Measurements from ENCODE around the gene SEZ6. TPM values are rescaled to one million over a fixed set of nuclear protein-coding genes. Genes with fewer than 3 reads are reported as not detected.
A peak's percentile ranks its signal among the peaks of the same experiment; 100 is the strongest.

Gene SEZ6
- total RNA-seq, 1 experiment from 2014 or later = 20.5 TPM

GRCh38 chr17:28953444-28954118 is 52.3 kb downstream of the SEZ6 start:
- Histone ChIP-seq H3K27ac (no peak overlapping the region), H3K9me3 (replicated peaks) (no peaks in the 10 kb centered on the region), H3K27me3 (no peaks in the 10 kb centered on the region), H3K4me3 (no peak overlapping the region), H3K4me1 (peaks cover 32% of the 10 kb centered on the region), H3K36me3 (peaks cover under 1% of the 10 kb centered on the region; the same call in 1 of the 2 replicates)
- peak; percentile 82 to 90 for DNase-seq

- no peaks in the 10 kb centered on the region for H3K9me3 ChIP-seq (replicated peaks)
- peak overlapping the region; percentile 86 for H3K27ac ChIP-seq
- H3K36me3 ChIP-seq = peaks cover 10% of the 10 kb centered on the region; the same call in 1 of the 2 replicates
- DNase-seq = peak; percentile 99 to 100
- H3K27me3 ChIP-seq = no peaks in the 10 kb centered on the region
- H3K4me1 ChIP-seq = peaks cover 32% of the 10 kb centered on the region
- H3K4me3 ChIP-seq = peak overlapping the region; percentile 61
Observed at GRCh38 chr17:28951991-28952975, 53.5 kb downstream of the SEZ6 start.

- peak; percentile 100 for DNase-seq
- H3K27me3 ChIP-seq = no peaks in the 10 kb centered on the region
- peak within 1 kb of the TSS; percentile 79 for H3K4me3 ChIP-seq
- H3K27ac ChIP-seq = peak within 1 kb of the TSS; percentile 86
- H3K9me3 ChIP-seq (replicated peaks) = no peaks in the 10 kb centered on the region
- H3K36me3 ChIP-seq = peaks cover 14% of the 10 kb centered on the region
- H3K4me1 ChIP-seq = peaks cover 32% of the 10 kb centered on the region
Observed at GRCh38 chr17:28951428-28951990, 54.3 kb downstream of the SEZ6 start, which contains the start of gene PHF12. TSS of gene PHF12 (minus strand) at chr17:28951518. CDS start at chr17:28950960, 558 bp downstream.

GRCh38 chr17:28950752-28951427 is 54.9 kb downstream of the SEZ6 start:
- peak overlapping the region; percentile 64 for H3K27ac ChIP-seq
- H3K36me3 ChIP-seq = peaks cover 20% of the 10 kb centered on the region
- H3K9me3 ChIP-seq (replicated peaks) = no peaks in the 10 kb centered on the region
- H3K4me1 ChIP-seq = peaks cover 32% of the 10 kb centered on the region
- no peak for DNase-seq
- no peaks in the 10 kb centered on the region for H3K27me3 ChIP-seq
- H3K4me3 ChIP-seq = peak overlapping the region; percentile 79

- H3K27me3 ChIP-seq = no peaks in the 10 kb centered on the region
- peak; percentile 69 to 79 for DNase-seq
- no peaks in the 10 kb centered on the region for H3K9me3 ChIP-seq (replicated peaks)
- H3K4me1 ChIP-seq = peaks cover 25% of the 10 kb centered on the region
- H3K27ac ChIP-seq = peak overlapping the region; percentile 64
- H3K4me3 ChIP-seq = peak overlapping the region; percentile 79
- H3K36me3 ChIP-seq = peaks cover 21% of the 10 kb centered on the region
Observed at GRCh38 chr17:28950017-28950751, 55.6 kb downstream of the SEZ6 start.

GRCh38 chr17:28949185-28950016 is 56.4 kb downstream of the SEZ6 start:
- Histone ChIP-seq H3K27me3 (no peaks in the 10 kb centered on the region), H3K27ac (peak overlapping the region; percentile 64), H3K9me3 (replicated peaks) (no peaks in the 10 kb centered on the region), H3K4me1 (peaks cover 19% of the 10 kb centered on the region), H3K36me3 (peaks cover 24% of the 10 kb centered on the region), H3K4me3 (peak overlapping the region; percentile 79)
- DNase-seq = peak; percentile 60 to 67

- Histone ChIP-seq H3K9me3 (replicated peaks) (no peaks in the 10 kb centered on the region), H3K27me3 (no peaks in the 10 kb centered on the region), H3K36me3 (peaks cover 29% of the 10 kb centered on the region), H3K27ac (peak overlapping the region; percentile 64), H3K4me1 (peaks cover 13% of the 10 kb centered on the region), H3K4me3 (peak overlapping the region; percentile 79)
- DNase-seq = no peak
Observed at GRCh38 chr17:28948873-28949184, 57.0 kb downstream of the SEZ6 start.

- DNase-seq = no peak
- Histone ChIP-seq H3K4me1 (peaks cover 8% of the 10 kb centered on the region), H3K9me3 (replicated peaks) (no peaks in the 10 kb centered on the region), H3K27me3 (no peaks in the 10 kb centered on the region), H3K4me3 (peak overlapping the region; percentile 79), H3K36me3 (peaks cover 34% of the 10 kb centered on the region), H3K27ac (no peak overlapping the region; the same call in 1 of the 2 replicates)
Observed at GRCh38 chr17:28948342-28948741, 57.5 kb downstream of the SEZ6 start.

- no peaks in the 10 kb centered on the region for H3K9me3 ChIP-seq (replicated peaks)
- no peak for DNase-seq
- H3K4me3 ChIP-seq = no peak overlapping the region
- H3K27me3 ChIP-seq = no peaks in the 10 kb centered on the region
- H3K4me1 ChIP-seq = peaks cover 1% of the 10 kb centered on the region; the same call in 1 of the 2 replicates
- peaks cover 40% of the 10 kb centered on the region for H3K36me3 ChIP-seq
- no peak overlapping the region for H3K27ac ChIP-seq
Observed at GRCh38 chr17:28947639-28948038, 58.2 kb downstream of the SEZ6 start.

- DNase-seq = no peak
- H3K4me3 ChIP-seq = no peak overlapping the region
- no peaks in the 10 kb centered on the region for H3K27me3 ChIP-seq
- H3K9me3 ChIP-seq (replicated peaks) = no peaks in the 10 kb centered on the region
- no peaks in the 10 kb centered on the region for H3K4me1 ChIP-seq
- H3K27ac ChIP-seq = no peak overlapping the region
- H3K36me3 ChIP-seq = peaks cover 50% of the 10 kb centered on the region
Observed at GRCh38 chr17:28946239-28946638, 59.6 kb downstream of the SEZ6 start.

GRCh38 chr17:28944862-28945741 is 60.7 kb downstream of the SEZ6 start:
- H3K9me3 ChIP-seq (replicated peaks) = no peaks in the 10 kb centered on the region
- no peaks in the 10 kb centered on the region for H3K4me1 ChIP-seq
- peaks cover 53% of the 10 kb centered on the region for H3K36me3 ChIP-seq
- H3K4me3 ChIP-seq = no peak overlapping the region
- H3K27me3 ChIP-seq = no peaks in the 10 kb centered on the region
- no peak for DNase-seq
- no peak overlapping the region for H3K27ac ChIP-seq

GRCh38 chr17:28944343-28944742 is 61.5 kb downstream of the SEZ6 start:
- DNase-seq = no peak
- no peaks in the 10 kb centered on the region for H3K9me3 ChIP-seq (replicated peaks)
- no peak overlapping the region for H3K4me3 ChIP-seq
- H3K4me1 ChIP-seq = no peaks in the 10 kb centered on the region
- H3K36me3 ChIP-seq = peaks cover 54% of the 10 kb centered on the region
- no peaks in the 10 kb centered on the region for H3K27me3 ChIP-seq
- H3K27ac ChIP-seq = no peak overlapping the region

Measured in SJCRH30 (cell line).